ENCODE data around the gene ABCB10.

ABCB10 gene

GRCh38 chr1:229590119-229590518 lies 31.6 kb upstream of the ABCB10 start:
- DNase-seq (no peak), ATAC-seq (ENCODE audit: insufficient read depth, low read depth) (no peak)
- H3K9me3 ChIP-seq (ENCODE audit: insufficient read depth, low read length, severe bottlenecking): no peaks in the 10 kb centered on the region
- H3K4me1 ChIP-seq (ENCODE audit: insufficient read depth, low read length): no peaks in the 10 kb centered on the region
- no peak overlapping the region for H3K4me2 ChIP-seq (ENCODE audit: insufficient read depth, low read length)
- no peak overlapping the region for H3K27ac ChIP-seq (ENCODE audit: low read length)
- peaks cover 27% of the 10 kb centered on the region for H3K36me3 ChIP-seq (ENCODE audit: insufficient read depth, low read length)
- H2AFZ ChIP-seq (ENCODE audit: low read depth, low read length): no peak overlapping the region
- no peak overlapping the region for H3K4me3 ChIP-seq (ENCODE audit: low read depth in 1 of 2, low read length in 2 of 2)
- TF ChIP-seq CTCF (IDR thresholded peaks at IDR 0.05; ENCODE audit: borderline replicate concordance, extremely low read depth, low read length, poor library complexity, severe bottlenecking): no peak
- TF ChIP-seq EZH2 (IDR thresholded peaks at IDR 0.05; ENCODE audit: borderline replicate concordance, low read depth, low read length, severe bottlenecking): no peak
- no peaks in the 10 kb centered on the region for H3K79me2 ChIP-seq (ENCODE audit: insufficient read depth, low read length)
- H3K9ac ChIP-seq (ENCODE audit: low read depth, low read length): no peak overlapping the region
- no peaks in the 10 kb centered on the region for H4K20me1 ChIP-seq (ENCODE audit: insufficient read depth, low read length)
- H3K27me3 ChIP-seq (ENCODE audit: insufficient read depth, low read length, poor library complexity): no peaks in the 10 kb centered on the region

GRCh38 chr1:229585338-229585737 lies 26.8 kb upstream of the ABCB10 start:
- Histone ChIP-seq H3K4me2 (ENCODE audit: insufficient read depth, low read length) (no peak overlapping the region), H3K9ac (ENCODE audit: low read depth, low read length) (no peak overlapping the region), H4K20me1 (ENCODE audit: insufficient read depth, low read length) (no peaks in the 10 kb centered on the region), H3K9me3 (ENCODE audit: insufficient read depth, low read length, severe bottlenecking) (no peaks in the 10 kb centered on the region), H3K79me2 (ENCODE audit: insufficient read depth, low read length) (no peaks in the 10 kb centered on the region), H3K4me3 (ENCODE audit: low read depth in 1 of 2, low read length in 2 of 2) (no peak overlapping the region), H3K27ac (ENCODE audit: low read length) (no peak overlapping the region), H3K36me3 (ENCODE audit: insufficient read depth, low read length) (no peaks in the 10 kb centered on the region), H3K4me1 (ENCODE audit: insufficient read depth, low read length) (no peaks in the 10 kb centered on the region), H3K27me3 (ENCODE audit: insufficient read depth, low read length, poor library complexity) (no peaks in the 10 kb centered on the region), H2AFZ (ENCODE audit: low read depth, low read length) (no peak overlapping the region)
- TF ChIP-seq EZH2 (IDR thresholded peaks at IDR 0.05; ENCODE audit: borderline replicate concordance, low read depth, low read length, severe bottlenecking) (no peak), CTCF (IDR thresholded peaks at IDR 0.05; ENCODE audit: borderline replicate concordance, extremely low read depth, low read length, poor library complexity, severe bottlenecking) (no peak)
- DNase-seq (no peak), ATAC-seq (ENCODE audit: insufficient read depth, low read depth) (no peak)

GRCh38 chr1:229582715-229583114 lies 24.2 kb upstream of the ABCB10 start:
- DNase-seq (no peak), ATAC-seq (ENCODE audit: insufficient read depth, low read depth) (no peak)
- no peaks in the 10 kb centered on the region for H4K20me1 ChIP-seq (ENCODE audit: insufficient read depth, low read length)
- no peak overlapping the region for H2AFZ ChIP-seq (ENCODE audit: low read depth, low read length)
- no peak for TF ChIP-seq CTCF (IDR thresholded peaks at IDR 0.05; ENCODE audit: borderline replicate concordance, extremely low read depth, low read length, poor library complexity, severe bottlenecking)
- TF ChIP-seq EZH2 (IDR thresholded peaks at IDR 0.05; ENCODE audit: borderline replicate concordance, low read depth, low read length, severe bottlenecking): no peak
- H3K4me3 ChIP-seq (ENCODE audit: low read depth in 1 of 2, low read length in 2 of 2): no peak overlapping the region
- H3K4me2 ChIP-seq (ENCODE audit: insufficient read depth, low read length): no peak overlapping the region
- no peaks in the 10 kb centered on the region for H3K79me2 ChIP-seq (ENCODE audit: insufficient read depth, low read length)
- no peaks in the 10 kb centered on the region for H3K9me3 ChIP-seq (ENCODE audit: insufficient read depth, low read length, severe bottlenecking)
- no peak overlapping the region for H3K9ac ChIP-seq (ENCODE audit: low read depth, low read length)
- no peaks in the 10 kb centered on the region for H3K36me3 ChIP-seq (ENCODE audit: insufficient read depth, low read length)
- H3K27me3 ChIP-seq (ENCODE audit: insufficient read depth, low read length, poor library complexity): no peaks in the 10 kb centered on the region
- no peaks in the 10 kb centered on the region for H3K4me1 ChIP-seq (ENCODE audit: insufficient read depth, low read length)
- H3K27ac ChIP-seq (ENCODE audit: low read length): no peak overlapping the region

Data from DND-41 (cell line).